NCI-H146 treated with DMSO at 0.1 percent for 48 hours (cell line): Measurements from ENCODE around the gene NAA38.
"Not testable (repeated sequence)": the region's sequence is repeated elsewhere in the genome, so short reads cannot be mapped to it uniquely, and the experiment has no call there.

ENCODE experiments used
- DNase-seq: peaks from one replicate; lab custom pipeline; 2025; ENCODE audit not compliant: unreplicated experiment; lab: John Stamatoyannopoulos, UW

Gene NAA38

GRCh38 chr17:7882068-7882467 lies 24.7 kb upstream of the NAA38 start:
- DNase-seq, result no peak

- DNase-seq, result no peak
Observed at GRCh38 chr17:7881276-7882054, 24.1 kb upstream of the NAA38 start.

GRCh38 chr17:7880076-7880868 lies 22.9 kb upstream of the NAA38 start:
- DNase-seq, result no peak

GRCh38 chr17:7878234-7878633 lies 20.9 kb upstream of the NAA38 start:
- no peak for DNase-seq

GRCh38 chr17:7875804-7876370 lies 18.5 kb upstream of the NAA38 start:
- no peak for DNase-seq

GRCh38 chr17:7873051-7873450 lies 15.7 kb upstream of the NAA38 start:
- no peak for DNase-seq

- DNase-seq, result no peak
Observed at GRCh38 chr17:7867881-7868329, 10.5 kb upstream of the NAA38 start.

- DNase-seq, result no peak
Observed at GRCh38 chr17:7864995-7865650, 7.8 kb upstream of the NAA38 start.

GRCh38 chr17:7864384-7864783 lies 7.0 kb upstream of the NAA38 start:
- not testable (repeated sequence) for DNase-seq

GRCh38 chr17:7862692-7863437 lies 5.5 kb upstream of the NAA38 start:
- no peak for DNase-seq

GRCh38 chr17:7859028-7859427 lies 1.7 kb upstream of the NAA38 start:
- no peak for DNase-seq

- no peak for DNase-seq
Observed at GRCh38 chr17:7858522-7858810, 1.1 kb upstream of the NAA38 start.

GRCh38 chr17:7857713-7858521 lies 558 bp upstream of the NAA38 start, which contains the start of gene CYB5D1:
Gene CYB5D1, plus strand, starts transcription at chr17:7858003. Its CDS starts 132 bp downstream, at chr17:7858135.
- DNase-seq, result no peak

GRCh38 chr17:7856011-7856810 lies 1.1 kb downstream of the NAA38 start:
- DNase-seq, result no peak

- no peak for DNase-seq
Observed at GRCh38 chr17:7855660-7856010, 1.7 kb downstream of the NAA38 start.

- DNase-seq, result no peak
Observed at GRCh38 chr17:7854851-7855659, 2.3 kb downstream of the NAA38 start, which contains the start of gene TMEM88. Gene TMEM88, plus strand, starts transcription at chr17:7855066. Its CDS starts 9 bp downstream, at chr17:7855075.

GRCh38 chr17:7854078-7854777 lies 3.1 kb downstream of the NAA38 start:
- DNase-seq, result no peak

GRCh38 chr17:7853691-7854038 lies 3.7 kb downstream of the NAA38 start:
- DNase-seq, result no peak
